GM19193 (cell line): ENCODE results near the gene TTC34.

Experiments
- POLR2A ChIP-seq: IDR thresholded peaks from 4 replicates; pipeline ENCODE4 v1.6.1; 2011; ENCODE audit not compliant: insufficient read depth, insufficient read length; ENCODE audit errors: extremely low read depth

TTC34 gene

DNA sequence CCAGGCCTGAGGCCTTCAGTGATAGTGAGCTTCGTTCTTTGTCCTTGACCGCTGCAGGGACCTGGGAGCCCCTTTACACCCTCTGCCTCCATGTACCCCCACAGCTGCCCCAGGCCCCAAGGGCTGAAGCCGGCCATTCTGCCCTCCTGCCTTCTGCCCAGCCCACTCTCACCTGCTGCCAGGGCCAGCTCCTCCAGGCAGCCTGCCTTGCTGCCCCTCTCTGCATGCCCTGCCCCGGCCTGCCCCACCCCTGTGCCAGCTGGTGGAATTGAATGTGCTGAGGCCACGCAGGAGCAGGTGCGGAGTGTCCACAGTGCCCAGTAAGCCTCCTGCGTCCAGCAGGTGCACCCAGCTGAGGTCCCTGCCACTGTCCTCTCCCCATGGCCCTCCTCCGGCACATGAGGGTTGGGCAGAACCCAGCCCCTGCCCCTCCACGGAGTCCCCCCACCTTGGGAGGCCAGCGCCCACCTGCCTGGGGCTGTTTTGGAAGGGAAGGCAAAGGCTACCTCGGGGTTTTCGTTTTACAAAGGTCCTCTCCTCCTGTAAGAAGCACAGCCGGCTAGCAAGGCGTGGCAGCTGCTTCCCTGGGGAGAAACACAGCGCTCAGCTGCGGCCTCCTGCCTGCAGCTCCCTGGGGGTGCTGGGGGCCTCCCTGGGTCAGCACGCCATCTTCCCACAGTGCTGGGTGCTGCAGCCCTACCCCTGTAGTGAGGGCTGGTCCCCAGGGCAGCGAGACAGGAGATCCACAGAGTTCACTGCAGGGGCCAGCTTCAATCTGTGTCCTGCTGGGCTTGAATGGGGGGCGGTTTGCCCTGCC, 189.7 kb downstream of the TTC34 start:
- TF ChIP-seq POLR2A, result no peak

DNA sequence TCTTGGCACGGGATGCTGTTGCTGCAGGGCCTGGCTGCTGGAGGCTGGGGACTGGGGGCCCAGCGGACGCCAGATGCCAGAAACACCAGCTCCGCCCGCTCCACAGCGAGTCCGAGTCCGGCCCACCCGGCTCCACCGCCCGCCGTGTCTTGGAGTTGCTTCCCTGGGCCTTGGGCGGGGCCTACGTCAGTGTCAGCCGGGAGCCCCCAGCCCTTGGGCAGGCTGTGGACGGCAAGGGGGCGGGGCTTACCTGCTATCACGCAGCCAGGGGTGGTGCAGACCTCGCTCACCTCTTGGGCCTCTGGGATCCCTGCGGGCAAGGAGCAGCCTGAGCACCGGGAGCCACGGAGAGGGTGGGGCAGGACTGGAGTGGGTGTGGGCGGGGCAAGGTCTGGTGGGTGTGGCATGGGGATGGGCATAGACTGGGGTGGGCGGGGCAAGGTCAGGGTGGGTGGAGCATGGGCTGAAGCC, 190.4 kb downstream of the TTC34 start:
- no peak for TF ChIP-seq POLR2A

DNA sequence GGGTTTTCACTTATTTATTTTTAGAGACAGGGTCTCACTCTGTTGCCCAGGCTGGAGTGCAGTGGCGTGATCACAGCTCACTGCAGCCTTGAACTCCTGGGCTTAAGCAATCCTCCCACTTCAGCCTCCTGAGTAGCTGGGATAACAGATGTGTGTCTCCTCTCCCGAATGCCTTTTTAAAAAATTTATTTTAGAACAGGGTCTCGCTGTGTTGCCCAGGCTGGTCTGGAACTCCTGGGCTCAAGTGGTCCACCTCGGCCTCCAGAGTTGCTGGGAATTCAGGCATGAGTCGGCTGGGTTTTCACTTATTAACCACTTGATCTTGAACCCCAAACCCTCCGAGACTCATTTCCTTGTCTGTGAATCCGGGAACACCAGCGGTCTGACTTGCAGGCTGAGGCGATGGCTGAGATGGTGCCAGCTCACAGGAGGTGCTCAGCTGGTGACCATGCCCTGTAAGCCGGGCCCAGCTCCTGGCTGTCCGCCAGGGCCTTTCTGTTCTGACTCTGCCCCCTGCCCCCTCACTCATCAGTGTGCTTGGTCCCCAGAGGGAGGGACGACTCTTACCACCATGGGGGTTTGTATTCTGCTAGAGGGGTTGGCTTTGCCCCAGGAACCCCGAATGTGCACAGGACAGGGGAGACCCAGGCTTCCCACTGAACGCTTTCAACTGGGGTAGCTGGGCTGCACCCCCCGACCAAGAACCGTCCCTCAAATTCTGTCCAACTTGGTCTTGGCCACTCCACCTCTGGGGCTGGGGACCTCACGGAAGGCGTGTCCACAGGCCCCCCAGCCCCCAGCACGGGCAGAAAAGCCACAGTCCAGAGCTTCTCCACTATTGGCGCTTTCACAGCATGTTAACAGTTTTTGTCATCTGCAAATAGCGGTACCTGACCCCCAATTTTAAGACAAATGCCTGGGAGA, 191.2 kb downstream of the TTC34 start:
- TF ChIP-seq POLR2A, result no peak

DNA sequence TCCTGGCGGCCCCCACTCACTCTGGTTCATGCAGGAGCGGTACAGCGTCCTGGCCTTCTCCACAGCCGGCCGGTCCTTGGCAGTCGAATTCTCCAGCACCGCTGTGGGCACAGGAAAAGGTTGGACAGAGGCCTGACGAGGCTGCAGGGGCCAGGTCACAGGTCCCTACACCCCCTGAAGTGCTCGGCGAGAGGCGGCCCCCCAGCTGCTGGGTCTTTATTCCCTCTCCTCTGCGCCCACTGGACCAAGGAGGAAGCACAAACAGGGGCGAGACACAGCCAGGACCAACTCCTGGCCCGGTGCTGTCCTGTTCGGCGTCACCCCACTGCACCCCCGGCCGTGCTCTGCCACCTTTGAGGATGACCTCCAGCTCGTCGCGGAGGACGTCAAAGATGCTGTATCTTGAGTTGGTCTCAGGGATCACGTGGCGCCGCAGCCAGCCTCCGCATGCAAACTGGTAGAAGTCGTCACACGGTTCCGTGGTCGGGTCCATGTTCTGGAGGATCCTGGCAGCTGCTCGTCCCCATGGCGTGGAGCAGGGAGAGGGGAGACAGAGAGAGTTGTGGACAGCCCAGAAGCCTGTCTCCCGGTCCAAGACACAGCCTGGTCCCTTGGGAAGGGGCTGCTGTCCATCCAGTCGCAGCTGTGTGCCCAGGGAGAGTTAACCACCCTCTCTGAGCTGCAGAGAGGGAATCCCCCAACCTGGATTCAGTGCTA, 192.0 kb downstream of the TTC34 start:
- no peak for TF ChIP-seq POLR2A

DNA sequence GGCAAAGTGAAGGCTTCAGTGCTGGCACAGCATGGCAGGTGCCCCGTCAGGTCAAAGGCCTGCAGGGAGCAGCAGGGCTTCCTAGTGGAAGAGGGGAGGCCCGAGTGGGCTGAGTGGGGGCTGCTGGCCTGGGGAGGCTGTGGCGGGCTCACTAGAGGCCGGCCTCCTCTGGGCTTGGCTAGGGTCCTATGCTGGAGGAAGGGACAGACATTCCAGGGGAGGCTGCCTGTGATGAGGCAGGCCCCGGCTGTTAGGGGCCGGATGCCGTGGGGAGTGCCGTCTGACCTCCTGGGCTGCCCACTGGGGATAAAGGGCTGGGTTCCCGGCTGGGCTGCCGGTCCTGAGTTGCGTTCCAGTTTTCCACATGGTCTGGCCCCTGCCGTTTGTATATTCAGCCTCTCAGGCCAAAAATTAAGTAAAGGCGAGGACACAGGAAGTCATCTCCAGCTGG, 193.8 kb downstream of the TTC34 start:
- TF ChIP-seq POLR2A, result no peak

DNA sequence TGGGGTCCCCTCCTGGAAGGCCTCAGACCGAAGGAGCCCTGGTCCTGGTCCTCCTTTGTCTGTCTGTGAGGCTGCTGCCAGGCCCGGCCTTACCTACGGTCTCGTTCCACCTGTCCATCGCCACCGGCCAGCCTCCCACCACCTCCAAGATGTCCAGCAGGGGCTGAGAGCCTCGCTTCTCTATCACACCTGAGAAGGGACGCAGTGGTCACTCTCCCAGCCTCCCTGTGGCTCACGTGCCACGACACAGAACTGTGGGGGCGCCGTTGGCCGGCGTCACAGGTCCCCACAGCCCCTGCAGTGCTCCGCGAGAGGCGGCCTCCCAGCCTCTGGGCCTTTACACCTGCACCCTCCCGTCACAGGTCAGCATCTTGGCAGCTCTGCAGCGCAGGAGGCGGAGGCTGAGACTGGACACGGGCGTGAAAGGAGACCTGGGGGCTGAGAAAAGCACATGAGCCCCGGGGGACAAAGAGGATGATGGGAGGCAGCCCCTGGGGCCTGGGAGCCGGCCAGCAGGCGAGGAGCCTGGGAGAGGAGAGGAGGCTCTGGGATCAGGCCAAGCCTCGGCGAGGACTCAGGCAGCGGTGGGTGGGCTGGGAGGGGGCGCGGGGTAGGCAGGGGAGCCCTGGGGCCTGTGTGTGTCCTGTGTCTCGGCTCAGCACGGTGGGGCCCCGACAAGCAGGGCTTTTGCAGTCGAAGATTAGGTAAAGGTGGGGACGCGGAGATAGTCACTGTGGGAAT, 194.4 kb downstream of the TTC34 start:
- no peak for TF ChIP-seq POLR2A

DNA sequence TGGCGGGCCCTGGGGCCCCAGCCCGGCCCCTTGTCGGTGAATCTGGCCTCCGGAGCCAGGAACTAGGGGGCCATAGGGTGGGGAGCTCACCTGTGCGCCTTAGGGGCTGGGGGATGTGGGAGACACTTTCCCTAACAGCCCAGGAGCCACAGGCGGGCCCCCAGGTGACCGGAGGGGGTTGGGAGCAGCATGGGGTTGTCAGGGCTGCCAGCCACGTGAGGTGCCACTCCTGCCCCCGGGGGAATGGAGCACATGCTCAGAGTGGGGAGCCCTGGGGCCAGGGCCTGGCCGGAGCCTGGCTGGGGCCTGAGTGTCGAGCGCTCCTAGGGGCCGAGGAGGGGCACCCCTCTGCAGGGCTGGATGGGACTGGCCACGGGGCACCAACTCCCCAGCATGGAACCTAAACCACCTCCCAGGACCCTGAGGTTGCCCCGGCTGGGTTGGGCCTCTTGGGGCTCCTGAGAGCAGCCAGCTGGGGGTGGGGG, 195.1 kb downstream of the TTC34 start:
- no peak for TF ChIP-seq POLR2A

DNA sequence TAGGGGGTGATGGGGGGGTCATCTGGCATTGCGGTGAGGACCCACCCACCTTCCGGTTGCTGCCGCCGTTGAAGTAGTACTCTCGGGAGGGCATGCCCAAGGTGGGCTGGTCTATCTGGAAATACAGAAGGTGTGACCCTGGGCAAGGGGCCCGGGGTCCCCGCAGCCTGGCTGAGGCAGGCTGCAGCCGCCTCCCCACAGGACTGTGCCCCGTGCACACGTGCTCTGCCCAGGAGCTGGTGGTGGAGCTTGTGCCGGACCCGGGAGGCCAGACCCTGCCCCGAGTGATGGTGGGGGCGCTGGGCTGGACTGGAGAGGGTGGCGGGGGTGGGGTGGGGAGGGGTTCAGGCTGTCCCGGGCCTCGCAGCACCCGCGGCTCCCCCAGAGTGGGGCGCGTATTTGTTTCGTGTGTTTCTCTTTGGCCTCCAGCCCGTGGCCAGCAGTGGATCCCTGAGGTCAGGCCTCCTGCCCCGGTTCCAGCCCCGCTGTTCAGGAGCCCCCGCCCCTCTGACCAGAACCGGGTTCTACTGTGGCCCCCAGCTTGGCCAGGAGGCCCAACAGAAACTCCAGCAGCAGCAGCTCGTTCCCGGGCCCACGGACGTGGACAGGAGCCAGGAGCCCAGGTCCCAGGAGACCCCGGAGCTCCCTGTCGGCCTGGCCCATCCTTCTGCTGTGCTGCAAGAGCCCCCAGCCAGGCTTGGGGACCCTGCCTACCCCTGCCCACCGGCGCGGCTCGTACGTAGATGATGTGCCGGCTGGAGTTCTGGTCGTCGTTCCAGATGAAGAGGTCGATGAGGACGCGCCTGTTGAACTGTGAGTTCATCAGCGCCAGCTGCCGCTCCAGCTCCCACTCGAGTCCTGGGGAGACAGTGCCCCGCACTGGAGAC, 195.7 kb downstream of the TTC34 start:
- no peak for TF ChIP-seq POLR2A

DNA sequence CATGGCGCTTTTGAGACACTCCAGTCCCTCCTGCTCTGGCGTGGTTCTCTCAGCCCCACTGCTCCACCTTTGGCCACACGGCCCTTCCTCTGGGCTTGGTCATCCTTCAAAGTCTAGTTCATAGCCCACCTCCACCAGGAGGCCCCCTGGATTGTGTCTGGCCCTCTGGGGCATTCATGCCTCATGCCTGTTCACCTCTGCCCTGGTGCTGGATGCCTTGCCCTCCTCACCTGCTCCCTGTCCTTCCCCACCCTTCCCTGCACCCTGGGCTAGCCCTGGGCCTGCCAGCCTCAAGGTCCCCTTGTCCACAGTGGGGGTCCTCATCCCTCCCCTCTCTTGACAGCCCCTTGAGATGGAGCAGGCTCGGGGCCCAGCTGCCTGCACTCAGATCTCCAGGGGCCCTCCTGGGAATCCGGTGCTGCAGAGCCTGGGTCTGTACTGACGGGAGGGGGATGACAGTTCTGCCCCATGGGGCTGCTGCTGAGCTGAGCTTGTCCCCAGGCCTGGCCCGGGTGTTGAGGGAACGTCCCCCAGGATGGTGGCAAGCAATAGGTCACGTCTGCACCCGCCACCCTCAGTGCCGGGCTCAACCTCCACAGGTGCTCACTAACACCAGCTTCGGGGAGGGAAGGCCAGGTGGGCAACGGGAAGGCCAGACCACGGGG, 196.5 kb downstream of the TTC34 start:
- TF ChIP-seq POLR2A, result no peak

DNA sequence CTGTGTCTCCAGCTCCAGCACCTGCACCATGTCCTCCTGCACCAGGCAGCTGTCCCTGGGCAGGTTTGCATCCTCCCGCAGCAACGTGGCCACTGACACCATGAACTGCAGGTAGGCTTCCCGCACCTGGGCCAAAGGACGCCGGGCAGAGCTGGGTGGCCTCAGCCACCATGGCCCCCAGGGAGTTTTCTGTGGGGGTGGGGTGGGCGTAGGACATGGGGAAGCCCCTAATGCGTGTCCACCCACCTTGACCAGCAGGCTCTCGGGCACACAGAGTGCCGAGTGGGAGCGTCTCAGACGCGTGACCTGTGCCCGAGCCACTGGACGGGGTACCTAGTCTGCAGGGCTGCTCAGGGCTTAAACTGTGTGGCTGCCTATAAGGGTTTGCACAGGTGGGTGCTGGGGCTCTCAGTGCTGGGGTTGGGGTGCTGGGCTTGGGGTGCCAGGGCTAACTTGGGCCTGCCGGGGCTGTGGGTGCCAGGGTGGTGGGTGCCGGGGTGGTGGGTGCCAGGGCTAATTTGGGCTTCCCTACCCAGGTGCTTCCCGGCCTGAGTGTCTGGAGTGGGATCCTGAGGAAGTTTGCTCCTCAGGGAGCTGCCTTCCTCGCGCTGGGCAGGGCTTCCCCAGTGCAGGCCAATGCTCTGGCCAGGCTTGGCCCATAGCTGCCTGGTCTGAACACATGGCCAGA, 197.2 kb downstream of the TTC34 start:
- no peak for TF ChIP-seq POLR2A

DNA sequence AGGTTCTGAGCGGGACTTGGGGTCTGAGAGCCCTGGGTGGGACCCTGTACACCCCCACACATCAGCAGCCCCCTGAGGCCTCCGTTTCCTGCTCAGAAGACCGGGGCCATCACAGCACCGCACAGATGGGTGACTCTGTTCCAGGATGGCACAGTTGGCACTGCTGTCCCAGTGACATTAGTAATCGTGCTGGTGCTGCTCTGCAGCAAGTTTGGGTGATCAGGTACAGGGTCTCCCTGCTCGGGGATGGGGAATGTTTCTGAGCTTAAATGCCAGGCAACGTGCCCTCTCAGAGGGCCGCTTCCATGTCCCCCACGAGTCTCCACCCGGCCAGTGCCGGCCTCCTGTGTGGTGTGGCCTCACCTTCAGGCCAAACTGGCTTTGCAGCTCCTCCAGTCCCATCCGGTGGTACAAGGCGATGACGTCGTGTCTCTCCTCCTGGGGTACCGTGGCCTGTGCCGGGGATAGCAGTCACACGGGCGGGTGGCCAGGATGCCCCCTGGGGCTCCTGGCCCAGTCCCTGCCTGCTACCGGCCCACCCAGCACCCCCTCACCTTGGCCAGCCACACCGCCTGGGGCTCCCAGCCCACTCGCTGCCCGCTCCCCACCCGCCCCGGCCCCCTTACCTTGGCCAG, 197.9 kb downstream of the TTC34 start:
- no peak for TF ChIP-seq POLR2A

DNA sequence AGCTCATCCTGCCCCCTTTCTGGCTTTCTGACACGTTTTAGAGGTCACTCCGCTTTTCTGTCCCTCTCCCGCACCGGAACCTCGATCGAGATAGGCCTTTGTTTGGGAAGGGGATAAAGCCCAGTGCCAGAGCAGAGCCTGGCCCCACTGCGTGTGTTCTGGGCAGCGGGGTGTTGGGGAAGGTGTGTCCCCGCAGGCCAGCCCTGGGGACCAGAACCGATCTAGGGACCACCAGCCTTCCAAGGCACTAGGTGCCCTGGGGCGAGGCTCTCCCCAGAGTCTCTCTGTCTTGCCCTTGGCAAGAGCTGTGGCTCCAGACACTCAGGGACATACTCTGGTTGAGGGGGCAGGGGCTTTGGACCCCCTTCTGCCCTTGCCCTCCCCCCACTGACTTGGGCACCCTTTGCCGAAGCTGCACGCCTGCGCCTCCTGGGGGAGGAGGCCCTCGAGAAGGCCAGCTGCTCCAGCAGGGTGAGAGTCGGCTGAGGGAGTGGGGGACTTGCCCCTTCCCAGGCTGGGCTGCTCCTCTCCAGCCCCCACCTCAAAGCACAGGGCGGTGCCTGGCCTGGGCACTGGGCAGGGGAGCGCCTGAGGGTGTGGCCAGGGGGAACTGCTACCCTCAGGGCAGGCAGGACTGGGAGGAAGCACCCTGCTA, 198.5 kb downstream of the TTC34 start:
- TF ChIP-seq POLR2A, result no peak
